Subcutaneous abdominal adipose tissue (tissue), 5 donors: ENCODE results near the gene KLK5.
"Not testable (repeated sequence)": the region's sequence is repeated elsewhere in the genome, so short reads cannot be mapped to it uniquely, and the experiment has no call there.

Experiments used
- H3K27ac ChIP-seq: one replicate; pipeline ENCODE4 v1.7.0; 2013; ENCODE audit warnings: low read depth, mild to moderate bottlenecking, inconsistent platforms, low read length, moderate library complexity
- H3K27me3 ChIP-seq, 5 donors: one replicate each; pipeline ENCODE4 v1.7.0; 2013; ENCODE audit warnings: low read length in 5 of 5, inconsistent platforms in 1 of 5; ENCODE audit not compliant: control insufficient read depth in 5 of 5, insufficient read depth in 4 of 5
- H3K36me3 ChIP-seq, 5 donors: one replicate each; pipeline ENCODE4 v1.7.0; 2013; ENCODE audit warnings: low read length in 5 of 5; ENCODE audit not compliant: control insufficient read depth in 5 of 5, insufficient read depth in 5 of 5
- H3K4me1 ChIP-seq, 5 donors: one replicate each; pipeline ENCODE4 v1.7.0; 2013; ENCODE audit warnings: low read length in 5 of 5, mild to moderate bottlenecking in 3 of 5, moderate library complexity in 1 of 5; ENCODE audit not compliant: control insufficient read depth in 5 of 5, insufficient read depth in 5 of 5
- H3K4me3 ChIP-seq, 5 donors: one replicate each; pipeline ENCODE4 v1.7.0; 2013; ENCODE audit warnings: low read length in 5 of 5, low read depth in 1 of 5
- H3K9ac ChIP-seq, 5 donors: one replicate each; pipeline ENCODE4 v1.7.0; 2013; ENCODE audit warnings: low read length in 5 of 5, mild to moderate bottlenecking in 4 of 5, moderate library complexity in 3 of 5
- H3K9me3 ChIP-seq, 5 donors: one replicate each; pipeline ENCODE4 v1.7.0; 2013; ENCODE audit warnings: low read length in 5 of 5; ENCODE audit not compliant: control insufficient read depth in 5 of 5
- donor health status: healthy.
- donor health status: healthy.
- donor health status: healthy.
- donor health status: healthy.
- donor health status: healthy.

The KLK5 gene

GRCh38 chr19:50952910-50953309 is at the start of gene KLK5:
Gene KLK5, minus strand, starts transcription at chr19:50953038. Its CDS starts 381 bp downstream, at chr19:50952657.
- peaks cover 0 to 2% (median 0%) of the 10 kb centered on the region in 5 donors for H3K9me3 ChIP-seq
- H3K4me1 ChIP-seq = no peaks in the 10 kb centered on the region
- peaks cover 15 to 30% (median 28%) of the 10 kb centered on the region in 5 donors for H3K27me3 ChIP-seq
- H3K36me3 ChIP-seq = no peaks in the 10 kb centered on the region
- no peak within 1 kb of the TSS for H3K9ac ChIP-seq
- no peak within 1 kb of the TSS for H3K4me3 ChIP-seq
- no peak within 1 kb of the TSS for H3K27ac ChIP-seq

- no peak overlapping the region for H3K4me3 ChIP-seq
- H3K27me3 ChIP-seq = peaks cover 38 to 49% (median 45%) of the 10 kb centered on the region in 5 donors
- H3K36me3 ChIP-seq = no peaks in the 10 kb centered on the region
- H3K4me1 ChIP-seq = peaks cover 0 to 6% (median 0%) of the 10 kb centered on the region in 5 donors
- H3K9ac ChIP-seq = no peak overlapping the region
- no peak overlapping the region for H3K27ac ChIP-seq
- H3K9me3 ChIP-seq = no peaks in the 10 kb centered on the region
These were observed 49.3 kb upstream of the KLK5 start for GRCh38 chr19:51002089-51002532.

GRCh38 chr19:51001515-51001914 is 48.7 kb upstream of the KLK5 start, which contains the start of gene KLK8:
Gene KLK8, minus strand, starts transcription at chr19:51001604. Its CDS starts 437 bp downstream, at chr19:51001167.
- peaks cover 33 to 47% (median 39%) of the 10 kb centered on the region in 5 donors for H3K27me3 ChIP-seq
- peaks cover 0 to 6% (median 0%) of the 10 kb centered on the region in 5 donors for H3K4me1 ChIP-seq
- H3K36me3 ChIP-seq = no peaks in the 10 kb centered on the region
- no peak within 1 kb of the TSS for H3K27ac ChIP-seq
- H3K4me3 ChIP-seq = no peak within 1 kb of the TSS
- H3K9me3 ChIP-seq = no peaks in the 10 kb centered on the region
- no peak within 1 kb of the TSS for H3K9ac ChIP-seq

GRCh38 chr19:51000981-51001380 is 48.1 kb upstream of the KLK5 start:
- Histone ChIP-seq H3K36me3 (no peaks in the 10 kb centered on the region), H3K9me3 (no peaks in the 10 kb centered on the region), H3K4me3 (no peak overlapping the region), H3K27me3 (peaks cover 32 to 46% (median 39%) of the 10 kb centered on the region in 5 donors), H3K9ac (no peak overlapping the region), H3K27ac (no peak overlapping the region), H3K4me1 (peaks cover 0 to 6% (median 0%) of the 10 kb centered on the region in 5 donors)

GRCh38 chr19:51000426-51000825 is 47.6 kb upstream of the KLK5 start:
- H3K4me3 ChIP-seq = no peak overlapping the region
- no peaks in the 10 kb centered on the region for H3K9me3 ChIP-seq
- H3K27ac ChIP-seq = no peak overlapping the region
- no peak overlapping the region for H3K9ac ChIP-seq
- H3K36me3 ChIP-seq = no peaks in the 10 kb centered on the region
- peaks cover 0 to 6% (median 0%) of the 10 kb centered on the region in 5 donors for H3K4me1 ChIP-seq
- peaks cover 32 to 46% (median 39%) of the 10 kb centered on the region in 5 donors for H3K27me3 ChIP-seq

- Histone ChIP-seq H3K9me3 (peaks cover 0 to 4% (median 0%) of the 10 kb centered on the region in 5 donors), H3K27ac (no peak overlapping the region), H3K4me1 (peaks cover 0 to 6% (median 0%) of the 10 kb centered on the region in 5 donors), H3K27me3 (peaks cover 31 to 46% (median 39%) of the 10 kb centered on the region in 5 donors), H3K4me3 (no peak overlapping the region), H3K9ac (no peak overlapping the region), H3K36me3 (no peaks in the 10 kb centered on the region)
These were observed 45.8 kb upstream of the KLK5 start for GRCh38 chr19:50998686-50999085.

- no peaks in the 10 kb centered on the region for H3K36me3 ChIP-seq
- no peak overlapping the region for H3K27ac ChIP-seq
- peaks cover 0 to 6% (median 0%) of the 10 kb centered on the region in 5 donors for H3K4me1 ChIP-seq
- H3K27me3 ChIP-seq = peaks cover 25 to 44% (median 36%) of the 10 kb centered on the region in 5 donors
- no peak overlapping the region for H3K9ac ChIP-seq
- H3K4me3 ChIP-seq = no peak overlapping the region
- H3K9me3 ChIP-seq = peaks cover 0 to 4% (median 0%) of the 10 kb centered on the region in 5 donors
These were observed 45.2 kb upstream of the KLK5 start for GRCh38 chr19:50998061-50998460.

GRCh38 chr19:50994129-50994528 is 41.3 kb upstream of the KLK5 start:
- Histone ChIP-seq H3K27me3 (peaks cover 0 to 19% (median 7%) of the 10 kb centered on the region in 5 donors), H3K4me3 (no peak overlapping the region), H3K9ac (no peak overlapping the region), H3K9me3 (peaks cover 0 to 4% (median 2%) of the 10 kb centered on the region in 5 donors), H3K4me1 (no peaks in the 10 kb centered on the region), H3K36me3 (no peaks in the 10 kb centered on the region), H3K27ac (no peak overlapping the region)

- Histone ChIP-seq H3K27ac (no peak overlapping the region), H3K9ac (no peak overlapping the region), H3K9me3 (peaks cover 0 to 4% (median 2%) of the 10 kb centered on the region in 5 donors), H3K4me3 (no peak overlapping the region), H3K36me3 (no peaks in the 10 kb centered on the region), H3K27me3 (peaks cover 5 to 12% (median 6%) of the 10 kb centered on the region in 5 donors), H3K4me1 (no peaks in the 10 kb centered on the region)
These were observed 39.8 kb upstream of the KLK5 start for GRCh38 chr19:50992666-50993035.

- H3K27ac ChIP-seq, H3K9me3 ChIP-seq, H3K4me1 ChIP-seq, H3K4me3 ChIP-seq, H3K36me3 ChIP-seq, H3K9ac ChIP-seq: not testable (repeated sequence)
- peaks cover 9 to 31% (median 18%) of the 10 kb centered on the region in 5 donors for H3K27me3 ChIP-seq
These were observed 31.6 kb upstream of the KLK5 start for GRCh38 chr19:50984416-50984815.
